H1 (cell line): Measurements from ENCODE around the gene TMEM107. TPM values are rescaled to one million over a fixed set of nuclear protein-coding genes. Genes with fewer than 3 reads are reported as not detected.

Experiments
- ASH2L ChIP-seq: fragments of 200-600, 300-600 bp; sonication (generic); IDR thresholded peaks from one replicate; pipeline ENCODE4 v1.7.1; 2017; ENCODE audit warnings: low read length
- CHD7 ChIP-seq: fragments of 300-600 bp; sonication (generic); IDR thresholded peaks from 2 replicates; pipeline ENCODE4 v1.7.1; 2012; ENCODE audit warnings: low read length, moderate library complexity, mild to moderate bottlenecking, inconsistent platforms; ENCODE audit not compliant: insufficient replicate concordance
- KDM1A ChIP-seq: fragments of 200-600, 300-600 bp; sonication (generic); IDR thresholded peaks from 2 replicates; pipeline ENCODE4 v1.7.1; 2016; ENCODE audit warnings: mild to moderate bottlenecking, low read length, borderline replicate concordance
- MAFK ChIP-seq: IDR thresholded peaks from 2 replicates; pipeline ENCODE4 v1.6.1; 2012; ENCODE audit warnings: low read depth, mild to moderate bottlenecking, improper control_type of control experiment, low read length
- NRF1 ChIP-seq: IDR thresholded peaks from 2 replicates; pipeline ENCODE4 v1.6.1; 2011; ENCODE audit warnings: mild to moderate bottlenecking, low read depth, low read length, improper control_type of control experiment
- RBBP5 ChIP-seq: IDR thresholded peaks from 2 replicates; pipeline ENCODE4 v1.7.1; 2012; ENCODE audit warnings: low read depth, mild to moderate bottlenecking, inconsistent platforms, low read length, moderate library complexity, borderline replicate concordance
- SIRT6 ChIP-seq: IDR thresholded peaks from one replicate; pipeline ENCODE4 v1.7.1; 2012; ENCODE audit warnings: low read length, inconsistent platforms
- YY1 ChIP-seq: IDR thresholded peaks from 2 replicates; pipeline ENCODE4 v1.6.1; 2011; ENCODE audit warnings: low read depth, mild to moderate bottlenecking, low read length
- polyA plus RNA-seq, 7 experiments: library from polyadenylated mRNA; depleted of rRNA in 3 of 7; stranded (reverse) in 5 of 7; unstranded in 2 of 7; fragments of >200 nt in 5 of 7; fragments of 200-250 nt in 2 of 7; gene quantifications; 1 replicate in 5 of 7; 2 replicates in 1 of 7; 4 replicates in 1 of 7; pipeline versions ENCODE4 v1.2.1 to v1.2.3, GENCODE V29; 2011 to 2013; ENCODE audit warnings: missing spikeins in 2 of 7, mixed read lengths in 2 of 7
- total RNA-seq: library from RNA; stranded (reverse); fragmentation: NEBNext Ultra II Directional; extraction: Animal tissue kit (Norgen Biotek cat#: 25700); gene quantifications from 2 replicates; pipeline ENCODE4 v1.2.1, GENCODE V29; 2021

Gene TMEM107
- total and polyA plus RNA-seq, 2 of the 8 experiments (the other 6 are each of a cell fraction or from before 2014, with no cell fraction given): 17.3 to 21.5 TPM

GRCh38 chr17:8146381-8147140 is 29.6 kb downstream of the TMEM107 start (continued):
- TF ChIP-seq MAFK (no peak), NRF1 (no peak), YY1 (no peak), CHD7 (no peak), ASH2L (no peak), RBBP5 (no peak), KDM1A (no peak), SIRT6 (no peak)
